Thymus (tissue), 2 donors: ENCODE data around the gene SRSF6. TPM values are rescaled to one million over a fixed set of nuclear protein-coding genes. Genes with fewer than 3 reads are reported as not detected.

Experiments
- polyA plus RNA-seq: library from polyadenylated mRNA; stranded (reverse); fragments of 200-250 nt; gene quantifications from one replicate; pipeline ENCODE4 v1.2.3, GENCODE V29; 2013
- total RNA-seq: library from RNA; stranded (reverse); fragments of 120-200 nt; gene quantifications from one replicate; pipeline ENCODE4 v1.2.4, GENCODE V29; 2013
- donor health status: healthy.

Gene SRSF6
- total and polyA plus RNA-seq, 2 donors = 88.2 to 180 TPM

Other genes with a start within 250 kb of the SRSF6 start
- 3.7 TPM for gene L3MBTL1, start 49.8 kb downstream of the SRSF6 start, total RNA-seq
- 13.5 TPM for gene L3MBTL1, start 49.8 kb downstream of the SRSF6 start, polyA plus RNA-seq
- 0.09 TPM for gene SGK2, start 101.1 kb downstream of the SRSF6 start, total RNA-seq
- gene SGK2, start 101.1 kb downstream of the SRSF6 start, polyA plus RNA-seq = 1.2 TPM
- gene IFT52, start 133.0 kb downstream of the SRSF6 start, total RNA-seq = 34.8 TPM
- 22.3 TPM for gene IFT52, start 133.0 kb downstream of the SRSF6 start, polyA plus RNA-seq
- 28.8 TPM for gene MYBL2, start 209.2 kb downstream of the SRSF6 start, total RNA-seq
- 2.4 TPM for gene MYBL2, start 209.2 kb downstream of the SRSF6 start, polyA plus RNA-seq